Myocyte (in vitro differentiated cells): ENCODE results near the gene CIRBP. TPM values are rescaled to one million over a fixed set of nuclear protein-coding genes. Genes with fewer than 3 reads are reported as not detected.
"Not testable (repeated sequence)": the region's sequence is repeated elsewhere in the genome, so short reads cannot be mapped to it uniquely, and the experiment has no call there.

ENCODE experiments used
- DNase-seq: peaks from one replicate; pipeline ENCODE4 v3.0.0-alpha.2; 2012; ENCODE audit warnings: low read depth
- total RNA-seq: library from RNA; depleted of rRNA; stranded (reverse); fragments of >200 nt; gene quantifications from 2 replicates; pipeline ENCODE4 v1.2.3, GENCODE V29; 2014

The CIRBP gene
- total RNA-seq, 1 donor from 2014 or later = 497 TPM

- DNase-seq = no peak
These were observed 38.7 kb downstream of the CIRBP start for GRCh38 chr19:1307755-1308303.

GRCh38 chr19:1308718-1309117, 39.6 kb downstream of the CIRBP start:
- no peak for DNase-seq

- DNase-seq = no peak
These were observed 41.1 kb downstream of the CIRBP start for GRCh38 chr19:1309977-1310852.

- DNase-seq = no peak
These were observed 41.7 kb downstream of the CIRBP start for GRCh38 chr19:1310853-1311180.

GRCh38 chr19:1311543-1312091, 42.5 kb downstream of the CIRBP start:
- no peak for DNase-seq

GRCh38 chr19:1312767-1313694, 43.9 kb downstream of the CIRBP start:
- DNase-seq = peak; percentile 80

GRCh38 chr19:1313695-1314613, 44.8 kb downstream of the CIRBP start:
- DNase-seq = no peak

- DNase-seq = peak; percentile 40
These were observed 46.5 kb downstream of the CIRBP start for GRCh38 chr19:1315470-1316166.

GRCh38 chr19:1316466-1316865, 47.3 kb downstream of the CIRBP start:
- DNase-seq = no peak

- no peak for DNase-seq
These were observed 48.3 kb downstream of the CIRBP start for GRCh38 chr19:1317274-1318003.

GRCh38 chr19:1318678-1319471, 49.7 kb downstream of the CIRBP start:
- no peak for DNase-seq

- not testable (repeated sequence) for DNase-seq
These were observed 51.1 kb downstream of the CIRBP start for GRCh38 chr19:1320282-1320650.

GRCh38 chr19:1321539-1321938, 52.4 kb downstream of the CIRBP start:
- DNase-seq = no peak

- DNase-seq = no peak
These were observed 53.3 kb downstream of the CIRBP start for GRCh38 chr19:1322198-1322981.

GRCh38 chr19:1324249-1324805, 55.2 kb downstream of the CIRBP start:
- DNase-seq = no peak
